Loucy (cell line): Measurements from ENCODE around the gene HGD.
A peak's percentile ranks its signal among the peaks of the same experiment; 100 is the strongest.
"Not testable (repeated sequence)": the region's sequence is repeated elsewhere in the genome, so short reads cannot be mapped to it uniquely, and the experiment has no call there.

Source experiments
- H2AFZ ChIP-seq: fragments of 200-600 bp; sonication (generic); 2 replicates; pipeline ENCODE4 v1.6.0; 2016; ENCODE audit warnings: antibody characterized with exemption, mild to moderate bottlenecking, low read length, moderate library complexity
- H3F3A ChIP-seq: fragments of 200-600 bp; 2 replicates; pipeline ENCODE4 v1.6.0; 2016; ENCODE audit warnings: antibody characterized with exemption, low read depth, mild to moderate bottlenecking
- H3K27me3 ChIP-seq: fragments of 200-600 bp; sonication (generic); 2 replicates; pipeline ENCODE4 v1.6.1; 2014; ENCODE audit warnings: low read length, mild to moderate bottlenecking; ENCODE audit not compliant: insufficient read depth, poor library complexity, severe bottlenecking
- H3K36me3 ChIP-seq: fragments of 200-600 bp; sonication (generic); 2 replicates; pipeline ENCODE4 v1.6.1; 2016; ENCODE audit warnings: low read length; ENCODE audit not compliant: insufficient read depth
- H3K4me1 ChIP-seq: fragments of 200-600 bp; sonication (generic); 2 replicates; pipeline ENCODE4 v1.5.1; 2014; ENCODE audit warnings: low read length, mild to moderate bottlenecking; ENCODE audit not compliant: insufficient read depth, poor library complexity, severe bottlenecking
- H3K4me2 ChIP-seq: fragments of 200-600 bp; sonication (generic); 2 replicates; pipeline ENCODE4 v1.6.0; 2014; ENCODE audit warnings: antibody characterized with exemption, low read length, low read depth, mild to moderate bottlenecking; ENCODE audit not compliant: poor library complexity, severe bottlenecking
- H3K4me3 ChIP-seq: fragments of 200-600 bp; sonication (generic); 2 replicates; pipeline ENCODE4 v1.5.1; 2014; ENCODE audit warnings: low read length, mild to moderate bottlenecking, mixed read lengths; ENCODE audit not compliant: poor library complexity, severe bottlenecking
- H3K79me2 ChIP-seq: fragments of 200-600 bp; sonication (generic); 2 replicates; pipeline ENCODE4 v1.6.1; 2014; ENCODE audit warnings: low read length; ENCODE audit not compliant: insufficient read depth
- H3K9ac ChIP-seq: fragments of 200-600 bp; sonication (generic); 2 replicates; pipeline ENCODE4 v1.6.0; 2014; ENCODE audit warnings: mild to moderate bottlenecking, low read depth, low read length, moderate library complexity; ENCODE audit not compliant: poor library complexity, severe bottlenecking
- H3K9me2 ChIP-seq: fragments of 200-600 bp; sonication (generic); replicated peaks from 2 replicates; pipeline ENCODE4 v1.6.1; 2016; ENCODE audit warnings: low read depth, low read length, mixed read lengths
- H3K9me3 ChIP-seq: fragments of 200-600 bp; sonication (generic); 2 replicates; pipeline ENCODE4 v1.6.1; 2014; ENCODE audit warnings: mild to moderate bottlenecking, antibody characterized with exemption, low read length, low read depth; ENCODE audit not compliant: insufficient read depth
- H4K20me1 ChIP-seq: fragments of 200-600 bp; sonication (generic); 2 replicates; pipeline ENCODE4 v1.6.0; 2014; ENCODE audit warnings: antibody characterized with exemption, low read length, mild to moderate bottlenecking; ENCODE audit not compliant: insufficient read depth, poor library complexity, severe bottlenecking
- EZH2phosphoT487 ChIP-seq: fragments of 200-600 bp; IDR thresholded peaks from 2 replicates; pipeline ENCODE4 v1.6.1; 2018; ENCODE audit warnings: antibody characterized with exemption, mild to moderate bottlenecking, moderate library complexity, borderline replicate concordance
- TF ChIP-seq, protein P1 (sequence below): fragments of 200-600 bp; sonication (generic); conservative IDR thresholded peaks from 2 replicates; pipeline ENCODE4 v1.5.1; 2014; ENCODE audit warnings: mild to moderate bottlenecking, antibody characterized with exemption, low read length

Gene HGD

DNA sequence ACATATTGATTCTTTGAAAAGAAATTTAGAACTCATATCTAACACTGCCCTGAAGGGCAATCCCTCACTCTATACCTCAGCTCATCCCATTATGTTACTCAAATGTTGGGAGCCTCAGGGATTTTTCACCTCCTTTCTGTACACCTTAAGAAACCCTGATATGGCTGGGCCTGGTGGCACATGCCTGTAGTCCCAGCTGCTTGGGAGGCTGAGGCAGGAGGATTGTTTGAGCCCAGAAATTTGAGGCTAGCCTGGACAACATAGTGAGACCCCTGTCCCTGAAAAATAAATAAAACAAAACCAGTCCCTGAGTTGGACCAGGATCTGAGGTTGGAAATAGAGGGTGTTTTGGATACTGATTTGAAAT lies 58.3 kb downstream of the HGD start:
- Histone ChIP-seq H3K4me1 (no peaks in the 10 kb centered on the region), H3K9ac (no peak overlapping the region), H3K9me2 (no peaks in the 10 kb centered on the region; the same call in 1 of the 2 replicates), H3K4me2 (no peak overlapping the region), H3K9me3 (peaks cover 13% of the 10 kb centered on the region; the same call in 1 of the 2 replicates), H3K4me3 (no peak overlapping the region), H3K27me3 (no peaks in the 10 kb centered on the region), H3K79me2 (no peaks in the 10 kb centered on the region), H3K36me3 (no peaks in the 10 kb centered on the region), H3F3A (no peaks in the 10 kb centered on the region), H4K20me1 (no peaks in the 10 kb centered on the region), H2AFZ (no peak overlapping the region)
- TF ChIP-seq, protein P1, sequence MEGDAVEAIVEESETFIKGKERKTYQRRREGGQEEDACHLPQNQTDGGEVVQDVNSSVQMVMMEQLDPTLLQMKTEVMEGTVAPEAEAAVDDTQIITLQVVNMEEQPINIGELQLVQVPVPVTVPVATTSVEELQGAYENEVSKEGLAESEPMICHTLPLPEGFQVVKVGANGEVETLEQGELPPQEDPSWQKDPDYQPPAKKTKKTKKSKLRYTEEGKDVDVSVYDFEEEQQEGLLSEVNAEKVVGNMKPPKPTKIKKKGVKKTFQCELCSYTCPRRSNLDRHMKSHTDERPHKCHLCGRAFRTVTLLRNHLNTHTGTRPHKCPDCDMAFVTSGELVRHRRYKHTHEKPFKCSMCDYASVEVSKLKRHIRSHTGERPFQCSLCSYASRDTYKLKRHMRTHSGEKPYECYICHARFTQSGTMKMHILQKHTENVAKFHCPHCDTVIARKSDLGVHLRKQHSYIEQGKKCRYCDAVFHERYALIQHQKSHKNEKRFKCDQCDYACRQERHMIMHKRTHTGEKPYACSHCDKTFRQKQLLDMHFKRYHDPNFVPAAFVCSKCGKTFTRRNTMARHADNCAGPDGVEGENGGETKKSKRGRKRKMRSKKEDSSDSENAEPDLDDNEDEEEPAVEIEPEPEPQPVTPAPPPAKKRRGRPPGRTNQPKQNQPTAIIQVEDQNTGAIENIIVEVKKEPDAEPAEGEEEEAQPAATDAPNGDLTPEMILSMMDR = no peak
- TF ChIP-seq EZH2phosphoT487 = no peak

DNA sequence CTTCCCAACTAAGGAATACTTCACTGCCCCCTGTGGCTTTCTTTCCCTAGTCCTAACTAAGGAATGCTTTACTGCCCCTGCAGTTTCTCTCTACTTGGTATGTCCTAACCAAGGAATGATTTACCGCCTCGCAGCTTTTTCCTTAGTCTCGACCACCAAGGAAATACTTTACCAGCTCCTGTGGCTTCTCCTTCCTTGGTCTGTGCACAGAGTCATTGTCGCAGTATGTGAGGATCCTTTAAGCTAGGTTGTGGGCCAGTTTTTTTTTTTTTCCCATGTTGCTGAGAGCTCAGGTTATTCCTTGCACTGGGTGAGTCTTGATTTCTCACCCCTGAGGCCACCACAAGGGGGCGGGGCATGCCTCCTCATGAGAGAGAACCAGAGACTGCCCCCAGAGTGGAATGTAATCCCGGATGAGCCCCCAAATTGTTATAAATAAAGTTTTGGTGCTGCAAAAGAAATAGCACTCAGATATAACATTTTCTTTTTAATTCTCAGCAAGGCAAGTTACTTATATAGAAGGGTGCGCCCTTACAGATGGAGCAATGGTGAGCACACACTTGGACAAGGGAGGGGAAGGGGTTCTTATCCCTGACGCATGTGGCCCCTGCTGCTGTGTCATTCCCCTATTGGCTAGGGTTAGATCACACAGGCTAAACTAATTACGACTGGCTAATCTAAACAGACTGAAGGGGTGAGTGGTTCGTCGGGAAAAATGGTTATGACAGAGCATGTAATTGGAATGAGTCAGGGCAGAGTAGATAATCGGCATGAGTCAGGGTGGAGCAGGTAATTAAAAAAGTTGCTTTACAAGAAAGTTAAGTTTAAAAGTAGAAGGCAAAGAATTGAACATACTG lies 58.9 kb downstream of the HGD start:
- Histone ChIP-seq H4K20me1 (no peaks in the 10 kb centered on the region), H3F3A (no peaks in the 10 kb centered on the region), H3K36me3 (no peaks in the 10 kb centered on the region), H3K9me2 (no peaks in the 10 kb centered on the region; the same call in 1 of the 2 replicates), H2AFZ (no peak overlapping the region), H3K4me3 (no peak overlapping the region), H3K4me2 (no peak overlapping the region), H3K27me3 (no peaks in the 10 kb centered on the region), H3K4me1 (no peaks in the 10 kb centered on the region), H3K9me3 (peaks cover 13% of the 10 kb centered on the region; the same call in 1 of the 2 replicates), H3K9ac (no peak overlapping the region), H3K79me2 (no peaks in the 10 kb centered on the region)
- TF ChIP-seq EZH2phosphoT487 = no peak
- TF ChIP-seq, protein P1 = peak; percentile 38

- Histone ChIP-seq H3K4me3 (no peak overlapping the region), H3K27me3 (no peaks in the 10 kb centered on the region), H3K36me3 (no peaks in the 10 kb centered on the region), H3K4me2 (no peak overlapping the region), H3F3A (no peaks in the 10 kb centered on the region), H3K9ac (no peak overlapping the region), H3K79me2 (no peaks in the 10 kb centered on the region), H3K9me3 (peaks cover 13% of the 10 kb centered on the region; the same call in 1 of the 2 replicates), H4K20me1 (no peaks in the 10 kb centered on the region), H3K9me2 (no peaks in the 10 kb centered on the region; the same call in 1 of the 2 replicates), H2AFZ (no peak overlapping the region), H3K4me1 (no peaks in the 10 kb centered on the region)
- TF ChIP-seq, protein P1 = no peak
- no peak for TF ChIP-seq EZH2phosphoT487
Measured at GRCh38 chr3:120622457-120622856, 59.6 kb downstream of the HGD start.

DNA sequence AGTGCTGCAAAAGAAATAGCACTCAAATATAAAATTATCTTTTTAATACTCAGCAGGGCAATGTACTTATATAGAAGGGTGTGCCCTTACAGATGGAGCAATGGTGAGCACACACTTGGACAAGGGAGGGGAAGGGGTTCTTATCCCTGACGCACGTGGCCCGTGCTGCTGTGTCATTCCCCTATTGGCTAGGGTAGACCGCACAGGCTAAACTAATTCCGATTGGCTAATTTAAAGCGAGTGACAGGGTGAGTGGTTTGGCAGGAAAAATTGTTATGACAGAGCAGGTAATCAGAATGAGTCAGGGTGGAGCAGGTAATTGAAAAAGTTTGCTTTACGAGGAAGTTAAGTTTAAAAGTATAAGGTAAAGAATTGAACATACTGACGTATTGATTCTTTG lies 65.3 kb downstream of the HGD start:
- H3K9ac ChIP-seq, H3K79me2 ChIP-seq, H3K4me2 ChIP-seq, H3K27me3 ChIP-seq, H3K4me1 ChIP-seq, H4K20me1 ChIP-seq, H3F3A ChIP-seq, H3K36me3 ChIP-seq, H3K4me3 ChIP-seq, H3K9me3 ChIP-seq, H2AFZ ChIP-seq, H3K9me2 ChIP-seq: not testable (repeated sequence)
